ENCODE measurements around the gene AMN. TPM values are rescaled to one million over a fixed set of nuclear protein-coding genes. Genes with fewer than 3 reads are reported as not detected.

The AMN gene
- total and polyA plus RNA-seq, 9 of the 15 experiments (the other 6 are each of a cell fraction or from before 2014, with no cell fraction given) = 0.04 to 0.14 TPM; not detected in 7

GRCh38 chr14:102945346-102946130, 23.1 kb downstream of the AMN start (continued):
- TF ChIP-seq CTCF (IDR thresholded peaks at IDR 0.05 in 2 of 3, conservative IDR thresholded peaks at IDR 0.05 in 1 of 3; ENCODE audit: insufficient read depth in 2 of 3, low read depth in 1 of 3, low read length in 3 of 3) (no peak), GTF2F1 (IDR thresholded peaks at IDR 0.05; ENCODE audit: low read depth, low read length) (no peak), CBX2 (IDR thresholded peaks at IDR 0.05; ENCODE audit: insufficient read depth, low read length, poor library complexity, severe bottlenecking) (no peak), NEUROD1 (IDR thresholded peaks at IDR 0.05; ENCODE audit: borderline replicate concordance, low read depth, low read length, partially characterized antibody) (no peak), CREB1 (IDR thresholded peaks at IDR 0.05) (no peak), CREB1 (CRISPR knock-in tag; IDR thresholded peaks at IDR 0.05) (no peak), GTF2B (IDR thresholded peaks at IDR 0.05; ENCODE audit: extremely low read depth, insufficient read length) (no peak), ZMIZ1 (IDR thresholded peaks at IDR 0.05; ENCODE audit: low read depth in 2 of 2, low read length in 2 of 2) (no peak)
